ENCODE results near the gene AP2B1.
"Not testable (repeated sequence)": the region's sequence is repeated elsewhere in the genome, so short reads cannot be mapped to it uniquely, and the experiment has no call there.

Gene AP2B1

DNA sequence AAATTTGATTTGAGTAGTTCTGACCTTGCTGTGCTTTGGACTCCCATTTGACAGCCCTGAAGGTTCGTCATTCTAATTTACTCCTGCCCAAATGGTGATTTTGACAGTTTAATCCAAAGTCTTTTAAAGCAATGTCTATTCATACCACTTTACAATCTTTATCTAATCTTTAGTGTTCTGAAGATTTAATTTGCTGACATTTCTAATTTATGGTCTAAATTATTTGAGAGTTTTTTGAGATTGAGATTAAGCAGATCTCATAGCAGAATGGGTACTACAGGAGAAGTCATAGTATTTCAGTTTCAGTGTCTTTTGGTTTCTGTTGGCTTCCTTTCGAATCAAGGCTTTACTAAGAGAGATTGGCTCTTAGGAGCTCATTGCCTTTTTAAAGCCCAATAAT lies 111.7 kb downstream of the AP2B1 start:
- no peak overlapping the region for H3K27ac ChIP-seq
- TF ChIP-seq, protein P1, sequence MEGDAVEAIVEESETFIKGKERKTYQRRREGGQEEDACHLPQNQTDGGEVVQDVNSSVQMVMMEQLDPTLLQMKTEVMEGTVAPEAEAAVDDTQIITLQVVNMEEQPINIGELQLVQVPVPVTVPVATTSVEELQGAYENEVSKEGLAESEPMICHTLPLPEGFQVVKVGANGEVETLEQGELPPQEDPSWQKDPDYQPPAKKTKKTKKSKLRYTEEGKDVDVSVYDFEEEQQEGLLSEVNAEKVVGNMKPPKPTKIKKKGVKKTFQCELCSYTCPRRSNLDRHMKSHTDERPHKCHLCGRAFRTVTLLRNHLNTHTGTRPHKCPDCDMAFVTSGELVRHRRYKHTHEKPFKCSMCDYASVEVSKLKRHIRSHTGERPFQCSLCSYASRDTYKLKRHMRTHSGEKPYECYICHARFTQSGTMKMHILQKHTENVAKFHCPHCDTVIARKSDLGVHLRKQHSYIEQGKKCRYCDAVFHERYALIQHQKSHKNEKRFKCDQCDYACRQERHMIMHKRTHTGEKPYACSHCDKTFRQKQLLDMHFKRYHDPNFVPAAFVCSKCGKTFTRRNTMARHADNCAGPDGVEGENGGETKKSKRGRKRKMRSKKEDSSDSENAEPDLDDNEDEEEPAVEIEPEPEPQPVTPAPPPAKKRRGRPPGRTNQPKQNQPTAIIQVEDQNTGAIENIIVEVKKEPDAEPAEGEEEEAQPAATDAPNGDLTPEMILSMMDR (conservative IDR thresholded peaks at IDR 0.05) = no peak

DNA sequence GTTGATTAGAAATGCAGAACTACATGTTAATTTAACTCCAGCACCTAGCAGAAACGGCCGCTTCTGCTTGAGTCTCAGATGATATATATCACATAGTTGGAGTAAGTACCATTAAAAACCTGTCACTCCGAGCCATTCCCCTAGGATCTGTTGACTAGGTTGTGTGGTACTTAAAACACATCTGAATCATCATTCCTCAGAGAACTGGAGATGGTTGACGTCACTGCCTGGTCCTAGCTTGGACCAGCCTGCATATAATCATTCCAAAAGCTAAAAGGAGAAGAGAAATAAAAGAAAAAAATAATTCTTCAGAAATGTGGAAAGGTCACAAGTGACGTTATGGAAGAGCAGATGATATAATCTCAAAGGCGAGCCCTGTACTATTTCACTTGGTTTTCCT lies 113.0 kb downstream of the AP2B1 start:
- peak overlapping the region; percentile 18; the same call in 1 of the 2 replicates for H3K27ac ChIP-seq
- TF ChIP-seq, protein P1 (conservative IDR thresholded peaks at IDR 0.05) = no peak

DNA sequence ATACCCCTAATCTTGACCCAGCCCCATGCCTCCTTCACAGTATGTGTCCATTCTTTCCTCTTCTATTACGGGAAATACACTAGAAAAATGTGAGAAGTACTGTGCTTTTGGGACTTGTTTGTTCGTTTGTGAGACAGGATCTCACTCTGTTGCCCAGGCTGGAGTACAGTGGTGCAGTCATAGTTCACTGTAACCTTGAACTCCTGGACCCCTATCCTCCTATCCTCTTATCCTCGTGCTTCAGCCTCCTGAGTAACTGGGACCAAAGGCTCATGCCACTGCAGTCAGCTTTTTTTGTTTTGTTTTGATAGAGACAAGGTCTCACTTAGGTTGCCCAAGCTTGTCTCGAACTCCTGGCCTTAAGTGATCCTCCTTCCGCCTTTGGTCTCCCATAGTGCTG lies 114.4 kb downstream of the AP2B1 start:
- TF ChIP-seq, protein P1 (conservative IDR thresholded peaks at IDR 0.05) = no peak

DNA sequence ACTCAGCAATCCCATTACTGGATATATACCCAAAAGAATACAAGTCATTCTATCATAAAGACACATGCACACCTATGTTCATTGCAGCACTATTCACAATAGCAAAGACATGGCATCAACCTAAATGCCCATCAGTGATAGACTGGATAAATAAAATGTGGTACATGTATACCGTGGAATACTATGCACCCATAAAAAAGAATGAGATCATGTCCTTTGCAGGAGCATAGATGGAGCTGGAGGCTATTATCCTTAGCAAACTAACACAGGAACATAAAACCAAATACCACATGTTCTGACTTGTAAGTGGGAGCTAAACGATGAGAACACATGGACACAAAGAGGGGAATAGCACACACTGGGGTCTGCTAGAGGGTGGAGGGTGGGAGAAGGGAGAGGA lies 116.2 kb downstream of the AP2B1 start:
- not testable (repeated sequence) for H3K27ac ChIP-seq

More for the DNA sequence above, 114.4 kb downstream of the AP2B1 start:
- no peak overlapping the region for H3K27ac ChIP-seq

DNA sequence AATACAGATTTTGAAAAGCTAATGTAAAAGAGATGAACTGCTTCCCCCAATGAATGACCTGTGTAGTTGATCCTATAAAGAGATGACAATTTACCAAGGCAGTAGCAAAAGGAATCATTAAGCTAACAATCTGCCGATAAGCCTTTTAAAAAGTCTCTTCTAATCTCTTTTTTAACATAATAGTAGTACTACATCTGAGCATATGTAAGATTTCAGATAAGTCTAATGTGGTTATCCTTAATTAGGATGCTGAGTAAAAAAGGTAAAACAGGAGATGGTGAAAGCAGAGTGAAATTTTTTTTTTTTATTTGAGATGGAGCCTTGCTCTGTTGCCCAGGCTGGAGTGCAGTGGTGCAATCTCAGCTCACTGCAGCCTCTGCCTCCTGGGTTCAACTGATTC lies 118.1 kb downstream of the AP2B1 start:
- TF ChIP-seq, protein P1 (conservative IDR thresholded peaks at IDR 0.05) = no peak

DNA sequence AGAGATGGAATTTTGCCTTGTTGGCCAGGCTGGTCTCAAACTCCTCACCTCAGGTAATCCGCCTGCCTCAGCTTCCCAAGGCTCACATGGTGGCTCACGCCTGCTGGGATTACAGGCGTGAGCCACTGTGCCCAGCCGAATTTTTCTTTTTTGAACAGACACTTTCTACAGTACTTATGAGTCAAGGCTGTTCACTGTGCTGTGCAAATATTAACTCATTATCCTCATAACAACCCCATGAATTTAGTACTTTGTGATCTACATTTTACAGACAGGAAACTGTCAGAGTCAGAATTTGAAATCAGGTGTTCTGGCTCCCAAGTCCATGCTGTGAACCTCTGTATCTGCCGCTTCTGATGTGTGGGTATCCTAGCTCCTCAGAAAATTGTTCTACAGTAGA lies 118.6 kb downstream of the AP2B1 start:
- H3K27ac ChIP-seq = peak overlapping the region; percentile 48

More for the DNA sequence above, 118.1 kb downstream of the AP2B1 start:
- peak overlapping the region; percentile 48 for H3K27ac ChIP-seq

DNA sequence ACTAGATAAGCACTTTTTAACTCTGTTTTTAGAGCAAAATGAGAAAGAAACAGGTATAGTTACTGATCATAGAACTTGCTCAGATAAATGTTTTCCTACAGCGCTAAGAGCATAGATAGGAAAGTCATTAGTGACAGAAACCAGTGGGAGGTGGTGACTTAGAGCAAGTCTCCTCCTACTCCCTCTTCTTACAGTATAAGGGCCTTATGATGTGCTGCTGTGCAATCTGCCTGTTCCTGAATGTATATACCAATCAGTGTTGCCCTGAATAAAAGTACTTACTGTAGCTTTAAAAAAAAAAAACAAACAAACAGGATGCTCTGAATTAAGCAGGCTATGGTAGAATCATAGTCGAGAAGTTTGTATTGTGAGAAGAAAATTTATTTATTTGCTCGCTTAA lies 121.0 kb downstream of the AP2B1 start:
- H3K27ac ChIP-seq = no peak overlapping the region
- TF ChIP-seq, protein P1 (conservative IDR thresholded peaks at IDR 0.05) = no peak

More for the DNA sequence above, 118.6 kb downstream of the AP2B1 start:
- TF ChIP-seq, protein P1 (conservative IDR thresholded peaks at IDR 0.05) = no peak

DNA sequence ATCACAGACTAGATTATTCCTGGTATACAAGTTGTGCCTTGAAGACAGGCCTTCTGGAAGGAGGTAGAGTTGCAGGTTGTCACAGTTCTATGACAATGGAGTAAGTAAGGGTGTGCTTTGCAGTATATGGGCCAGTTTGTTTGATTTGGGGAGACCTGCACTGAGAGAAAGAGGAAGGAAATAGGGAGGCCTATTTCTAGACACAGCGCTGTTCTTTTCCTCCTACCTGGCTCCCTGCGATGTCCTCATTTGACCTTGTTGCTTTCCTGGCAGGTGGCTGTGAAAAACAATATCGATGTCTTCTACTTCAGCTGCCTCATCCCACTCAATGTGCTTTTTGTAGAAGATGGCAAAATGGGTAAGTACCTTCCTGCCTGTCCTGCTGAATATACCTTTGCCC lies 121.8 kb downstream of the AP2B1 start:
- TF ChIP-seq, protein P1 (conservative IDR thresholded peaks at IDR 0.05) = no peak
- peak overlapping the region; percentile 40 for H3K27ac ChIP-seq

Data from VCaP (cell line).